Mononuclear cell (primary cell): Measurements from ENCODE around the gene PCGF3. TPM values are rescaled to one million over a fixed set of nuclear protein-coding genes. Genes with fewer than 3 reads are reported as not detected.

ENCODE experiments used
- H3K27me3 ChIP-seq: 2 replicates; pipeline ENCODE4 v1.6.0; 2011; ENCODE audit warnings: low read length, control low read depth; ENCODE audit not compliant: insufficient read depth
- H3K4me1 ChIP-seq: 2 replicates; pipeline ENCODE4 v1.5.1; 2011; ENCODE audit warnings: mild to moderate bottlenecking, low read length, control low read depth; ENCODE audit not compliant: insufficient read depth
- H3K4me3 ChIP-seq: 2 replicates; pipeline ENCODE4 v1.5.1; 2011; ENCODE audit warnings: mild to moderate bottlenecking, low read length, moderate library complexity
- H3K9me3 ChIP-seq: 2 replicates; pipeline ENCODE4 v1.5.1; 2011; ENCODE audit warnings: low read depth, mild to moderate bottlenecking, control low read depth, low read length
- total RNA-seq: library from RNA; depleted of rRNA; stranded (reverse); fragments of >200 nt; gene quantifications from one replicate; pipeline ENCODE4 v1.2.3, GENCODE V29; 2012

PCGF3 gene
- total RNA-seq, 1 donor: 49.7 TPM

DNA sequence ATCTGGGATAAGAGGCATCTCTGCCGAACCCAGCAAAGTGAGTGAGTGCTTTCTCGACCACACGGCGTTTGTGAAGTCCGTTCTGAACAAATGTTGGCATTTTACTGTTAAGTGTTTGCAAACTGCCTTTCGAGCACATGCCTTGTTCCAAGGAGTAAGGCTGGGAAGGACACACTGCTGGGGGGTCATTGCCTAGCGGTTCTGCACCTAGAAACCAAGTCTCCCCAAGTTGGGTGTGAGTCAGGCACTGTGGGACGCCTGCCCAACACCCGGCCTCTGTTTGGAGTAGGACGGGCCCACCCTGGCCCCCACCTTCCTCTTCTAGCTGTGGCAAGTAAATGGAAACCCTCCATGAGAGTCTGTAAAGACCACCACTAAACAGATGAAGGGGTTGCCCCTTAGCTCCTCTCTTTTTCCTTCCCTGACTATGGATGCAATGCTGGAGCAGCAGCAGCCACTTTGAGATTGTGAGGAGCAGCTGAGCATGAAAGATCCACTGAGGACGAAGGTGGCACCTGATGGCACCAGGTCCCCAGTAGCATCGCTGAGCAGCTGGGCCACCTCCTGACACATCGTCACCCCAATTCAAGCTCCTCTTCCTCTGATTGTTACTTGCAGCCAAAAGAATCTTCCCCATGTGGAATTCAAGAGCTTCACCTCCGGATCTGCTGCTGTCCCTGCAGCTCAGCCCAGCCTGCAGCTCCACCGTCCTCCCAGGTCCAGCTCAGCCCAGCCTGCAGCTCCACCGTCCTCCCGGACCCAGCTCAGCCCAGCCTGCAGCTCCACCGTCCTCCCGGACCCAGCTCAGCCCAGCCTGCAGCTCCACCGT is 114.0 kb downstream of the PCGF3 start:
- no peaks in the 10 kb centered on the region for H3K9me3 ChIP-seq

More for the DNA sequence above, 114.0 kb downstream of the PCGF3 start:
- H3K27me3 ChIP-seq: peaks cover 18% of the 10 kb centered on the region
- no peak overlapping the region for H3K4me3 ChIP-seq
- H3K4me1 ChIP-seq: no peaks in the 10 kb centered on the region

Other genes starting within 250 kb of the PCGF3 start
- gene ZNF721, start 206.7 kb upstream of the PCGF3 start, total RNA-seq: 46.4 TPM
- gene PIGG, start 206.6 kb upstream of the PCGF3 start, total RNA-seq: 24.8 TPM
- not detected for gene TMEM271, start 129.5 kb upstream of the PCGF3 start, total RNA-seq
- 10.4 TPM for gene PDE6B, start 80.3 kb upstream of the PCGF3 start, total RNA-seq
- 39.3 TPM for gene ATP5ME, start 31.6 kb upstream of the PCGF3 start, total RNA-seq
- gene MYL5, start 31.3 kb upstream of the PCGF3 start, total RNA-seq: 9.3 TPM
- 2.9 TPM for gene SLC49A3, start 16.7 kb upstream of the PCGF3 start, total RNA-seq
- gene CPLX1, start 120.3 kb downstream of the PCGF3 start, total RNA-seq: 0.10 TPM
- gene GAK, start 226.5 kb downstream of the PCGF3 start, total RNA-seq: 62.2 TPM
- gene TMEM175, start 226.6 kb downstream of the PCGF3 start, total RNA-seq: 15.4 TPM